Measurements from ENCODE around the gene TRIM2.

DNA sequence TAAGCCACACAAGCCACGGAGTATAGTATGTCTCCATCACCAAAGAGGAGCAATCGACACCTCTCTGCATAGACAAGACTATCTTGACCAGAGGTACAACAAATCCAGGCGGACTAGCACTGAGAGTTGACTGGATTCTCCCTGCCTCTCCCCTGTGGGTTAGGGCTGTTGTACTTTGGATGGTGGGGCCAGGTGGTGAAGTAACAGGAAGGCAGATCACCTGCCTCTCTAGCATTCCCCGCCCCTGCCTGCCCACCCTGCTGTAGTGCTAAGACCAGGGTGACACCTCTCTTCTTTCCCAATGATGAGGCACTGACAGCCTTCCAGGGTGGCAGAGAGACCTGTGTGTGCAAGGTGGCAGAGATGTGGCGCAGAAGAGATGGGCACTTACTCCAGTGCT is 47.5 kb upstream of the TRIM2 start:
- TF ChIP-seq, protein P1, sequence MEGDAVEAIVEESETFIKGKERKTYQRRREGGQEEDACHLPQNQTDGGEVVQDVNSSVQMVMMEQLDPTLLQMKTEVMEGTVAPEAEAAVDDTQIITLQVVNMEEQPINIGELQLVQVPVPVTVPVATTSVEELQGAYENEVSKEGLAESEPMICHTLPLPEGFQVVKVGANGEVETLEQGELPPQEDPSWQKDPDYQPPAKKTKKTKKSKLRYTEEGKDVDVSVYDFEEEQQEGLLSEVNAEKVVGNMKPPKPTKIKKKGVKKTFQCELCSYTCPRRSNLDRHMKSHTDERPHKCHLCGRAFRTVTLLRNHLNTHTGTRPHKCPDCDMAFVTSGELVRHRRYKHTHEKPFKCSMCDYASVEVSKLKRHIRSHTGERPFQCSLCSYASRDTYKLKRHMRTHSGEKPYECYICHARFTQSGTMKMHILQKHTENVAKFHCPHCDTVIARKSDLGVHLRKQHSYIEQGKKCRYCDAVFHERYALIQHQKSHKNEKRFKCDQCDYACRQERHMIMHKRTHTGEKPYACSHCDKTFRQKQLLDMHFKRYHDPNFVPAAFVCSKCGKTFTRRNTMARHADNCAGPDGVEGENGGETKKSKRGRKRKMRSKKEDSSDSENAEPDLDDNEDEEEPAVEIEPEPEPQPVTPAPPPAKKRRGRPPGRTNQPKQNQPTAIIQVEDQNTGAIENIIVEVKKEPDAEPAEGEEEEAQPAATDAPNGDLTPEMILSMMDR (conservative IDR thresholded peaks at IDR 0.05): no peak
- TF ChIP-seq EZH2 (IDR thresholded peaks at IDR 0.05; ENCODE audit: low read depth): no peak

Data from PC-9 (cell line).